WERI-Rb-1 (cell line): ENCODE data around the gene ATXN1.

Experiments used
- DNase-seq: peaks from one replicate; pipeline ENCODE4 v3.0.0-alpha.2; 2020
- H3K27ac ChIP-seq: fragments of 250-450 bp; sonication (Bioruptor Pico); 2 replicates; pipeline ENCODE4 v1.5.1; 2020; ENCODE audit warnings: mild to moderate bottlenecking, moderate library complexity
- H3K27me3 ChIP-seq: fragments of 250-450 bp; sonication (Bioruptor Pico); 2 replicates; pipeline ENCODE4 v1.5.1; 2021; ENCODE audit warnings: mild to moderate bottlenecking, low read depth, moderate library complexity; ENCODE audit not compliant: insufficient read depth, severe bottlenecking
- H3K36me3 ChIP-seq: fragments of 250-450 bp; sonication (Bioruptor Pico); 2 replicates; pipeline ENCODE4 v1.5.1; 2020; ENCODE audit warnings: mild to moderate bottlenecking, moderate library complexity
- H3K4me3 ChIP-seq: 2 replicates; pipeline ENCODE4 v1.5.1; 2011; ENCODE audit warnings: low read depth, mild to moderate bottlenecking, control low read depth, low read length
- H3K9me3 ChIP-seq: fragments of 250-450 bp; sonication (Bioruptor Pico); 2 replicates; pipeline ENCODE4 v1.5.1; 2021; ENCODE audit warnings: mild to moderate bottlenecking, moderate library complexity; ENCODE audit not compliant: severe bottlenecking
- CTCF ChIP-seq: IDR thresholded peaks from 2 replicates; pipeline ENCODE4 v1.5.1; 2011; ENCODE audit warnings: low read depth, mild to moderate bottlenecking, control low read depth, inconsistent platforms, low read length

The ATXN1 gene

GRCh38 chr6:16404456-16404855, 356.8 kb downstream of the ATXN1 start:
- TF ChIP-seq CTCF, result no peak
- no peak for DNase-seq
- no peaks in the 10 kb centered on the region for H3K36me3 ChIP-seq
- H3K4me3 ChIP-seq, result no peak overlapping the region
- no peaks in the 10 kb centered on the region for H3K27me3 ChIP-seq
- no peaks in the 10 kb centered on the region for H3K9me3 ChIP-seq
- no peak overlapping the region for H3K27ac ChIP-seq

- H3K27ac ChIP-seq, result no peak overlapping the region
- H3K9me3 ChIP-seq, result no peaks in the 10 kb centered on the region
- no peak for DNase-seq
- no peak for TF ChIP-seq CTCF
- no peaks in the 10 kb centered on the region for H3K36me3 ChIP-seq
- no peaks in the 10 kb centered on the region for H3K27me3 ChIP-seq
- no peak overlapping the region for H3K4me3 ChIP-seq
Observed at GRCh38 chr6:16403831-16404230, 357.4 kb downstream of the ATXN1 start.

- DNase-seq, result no peak
- no peaks in the 10 kb centered on the region for H3K27me3 ChIP-seq
- no peaks in the 10 kb centered on the region for H3K9me3 ChIP-seq
- no peak overlapping the region for H3K27ac ChIP-seq
- no peak overlapping the region for H3K4me3 ChIP-seq
- no peak for TF ChIP-seq CTCF
- no peaks in the 10 kb centered on the region for H3K36me3 ChIP-seq
Observed at GRCh38 chr6:16402581-16402900, 358.7 kb downstream of the ATXN1 start.

- TF ChIP-seq CTCF, result no peak
- Histone ChIP-seq H3K9me3 (no peaks in the 10 kb centered on the region), H3K27ac (no peak overlapping the region)
Observed at GRCh38 chr6:16400248-16400760, 361.0 kb downstream of the ATXN1 start.

GRCh38 chr6:16399695-16400094, 361.6 kb downstream of the ATXN1 start:
- Histone ChIP-seq H3K36me3 (no peaks in the 10 kb centered on the region), H3K27ac (no peak overlapping the region), H3K9me3 (no peaks in the 10 kb centered on the region), H3K4me3 (no peak overlapping the region), H3K27me3 (no peaks in the 10 kb centered on the region)
- TF ChIP-seq CTCF, result no peak
- no peak for DNase-seq

More at GRCh38 chr6:16400248-16400760, 361.0 kb downstream of the ATXN1 start:
- no peaks in the 10 kb centered on the region for H3K36me3 ChIP-seq
- H3K4me3 ChIP-seq, result no peak overlapping the region
- no peaks in the 10 kb centered on the region for H3K27me3 ChIP-seq
- DNase-seq, result no peak

GRCh38 chr6:16399158-16399557, 362.1 kb downstream of the ATXN1 start:
- no peaks in the 10 kb centered on the region for H3K36me3 ChIP-seq
- no peak overlapping the region for H3K4me3 ChIP-seq
- TF ChIP-seq CTCF, result no peak
- no peaks in the 10 kb centered on the region for H3K9me3 ChIP-seq
- DNase-seq, result no peak
- H3K27me3 ChIP-seq, result no peaks in the 10 kb centered on the region
- H3K27ac ChIP-seq, result no peak overlapping the region
